ENCODE results near the gene TMBIM1. TPM values are rescaled to one million over a fixed set of nuclear protein-coding genes. Genes with fewer than 3 reads are reported as not detected.
"Not testable (repeated sequence)": the region's sequence is repeated elsewhere in the genome, so short reads cannot be mapped to it uniquely, and the experiment has no call there.

The TMBIM1 gene
- total RNA-seq, 1 experiment from 2014 or later, result 177 TPM

GRCh38 chr2:218320704-218321336, 28.5 kb upstream of the TMBIM1 start:
- DNase-seq (ENCODE audit: low read depth), result no peak
- in situ Hi-C loops (cut with HindIII; ENCODE audit: low pct_unique_long_range_greater_than_20kb, low sequenced_read_pairs), result no loop called here

GRCh38 chr2:218319813-218320365, 27.6 kb upstream of the TMBIM1 start:
- DNase-seq (ENCODE audit: low read depth), result no peak
- in situ Hi-C loops (cut with HindIII; ENCODE audit: low pct_unique_long_range_greater_than_20kb, low sequenced_read_pairs), result no loop called here

- DNase-seq (ENCODE audit: low read depth), result no peak
- in situ Hi-C loops (cut with HindIII; ENCODE audit: low pct_unique_long_range_greater_than_20kb, low sequenced_read_pairs), result no loop called here
These were observed 25.9 kb upstream of the TMBIM1 start for GRCh38 chr2:218318241-218318640.

DNA sequence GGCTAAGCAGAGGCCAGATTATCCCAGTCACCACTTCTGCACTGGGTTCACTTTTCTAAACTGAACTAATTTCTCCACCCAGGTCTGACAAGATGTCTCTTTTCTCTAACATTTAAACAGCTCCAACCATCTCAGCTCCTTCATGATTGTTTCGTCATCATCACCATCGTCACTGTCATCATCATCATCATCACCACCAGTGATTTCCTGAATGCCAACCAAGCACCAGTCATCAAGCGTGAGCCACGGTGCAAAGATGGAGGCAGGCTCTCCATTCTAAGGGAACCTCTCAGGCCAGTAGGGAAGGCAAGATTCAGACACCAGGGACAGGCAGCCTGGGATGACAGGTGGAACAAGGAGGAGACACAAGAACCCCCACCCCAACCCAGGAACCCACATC, 25.5 kb upstream of the TMBIM1 start:
- in situ Hi-C loops (cut with HindIII; ENCODE audit: low pct_unique_long_range_greater_than_20kb, low sequenced_read_pairs), result no loop called here
- DNase-seq (ENCODE audit: low read depth), result no peak

DNA sequence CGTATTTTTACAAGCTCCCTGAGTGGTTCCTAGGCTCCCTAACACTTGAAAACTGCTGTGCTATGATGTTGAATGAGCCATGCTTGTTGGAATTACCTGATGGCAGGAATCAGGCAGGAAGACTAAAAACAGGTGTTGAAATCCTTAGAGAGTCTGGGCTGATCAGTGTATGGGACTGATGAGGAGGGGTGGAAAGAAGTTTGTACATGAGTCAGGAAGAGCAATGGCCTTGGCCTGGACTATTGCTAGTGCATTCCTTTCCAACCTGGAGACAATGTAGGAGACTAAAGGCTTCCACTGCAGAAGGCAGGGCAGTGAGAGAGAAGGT, 25.0 kb upstream of the TMBIM1 start:
- in situ Hi-C loops (cut with HindIII; ENCODE audit: low pct_unique_long_range_greater_than_20kb, low sequenced_read_pairs), result no loop called here
- no peak for DNase-seq (ENCODE audit: low read depth)

- in situ Hi-C loops (cut with HindIII; ENCODE audit: low pct_unique_long_range_greater_than_20kb, low sequenced_read_pairs), result no loop called here
- DNase-seq (ENCODE audit: low read depth), result no peak
These were observed 23.1 kb upstream of the TMBIM1 start for GRCh38 chr2:218315397-218315796.

- DNase-seq (ENCODE audit: low read depth); in situ Hi-C loops (cut with HindIII; ENCODE audit: low pct_unique_long_range_greater_than_20kb, low sequenced_read_pairs): not testable (repeated sequence)
These were observed 22.5 kb upstream of the TMBIM1 start for GRCh38 chr2:218314764-218315163.

- no peak for DNase-seq (ENCODE audit: low read depth)
- in situ Hi-C loops (cut with HindIII; ENCODE audit: low pct_unique_long_range_greater_than_20kb, low sequenced_read_pairs), result no loop called here
These were observed 21.1 kb upstream of the TMBIM1 start for GRCh38 chr2:218313356-218313755.

GRCh38 chr2:218312267-218312756, 20.0 kb upstream of the TMBIM1 start:
- in situ Hi-C loops (cut with HindIII; ENCODE audit: low pct_unique_long_range_greater_than_20kb, low sequenced_read_pairs), result no loop called here
- no peak for DNase-seq (ENCODE audit: low read depth)

DNA sequence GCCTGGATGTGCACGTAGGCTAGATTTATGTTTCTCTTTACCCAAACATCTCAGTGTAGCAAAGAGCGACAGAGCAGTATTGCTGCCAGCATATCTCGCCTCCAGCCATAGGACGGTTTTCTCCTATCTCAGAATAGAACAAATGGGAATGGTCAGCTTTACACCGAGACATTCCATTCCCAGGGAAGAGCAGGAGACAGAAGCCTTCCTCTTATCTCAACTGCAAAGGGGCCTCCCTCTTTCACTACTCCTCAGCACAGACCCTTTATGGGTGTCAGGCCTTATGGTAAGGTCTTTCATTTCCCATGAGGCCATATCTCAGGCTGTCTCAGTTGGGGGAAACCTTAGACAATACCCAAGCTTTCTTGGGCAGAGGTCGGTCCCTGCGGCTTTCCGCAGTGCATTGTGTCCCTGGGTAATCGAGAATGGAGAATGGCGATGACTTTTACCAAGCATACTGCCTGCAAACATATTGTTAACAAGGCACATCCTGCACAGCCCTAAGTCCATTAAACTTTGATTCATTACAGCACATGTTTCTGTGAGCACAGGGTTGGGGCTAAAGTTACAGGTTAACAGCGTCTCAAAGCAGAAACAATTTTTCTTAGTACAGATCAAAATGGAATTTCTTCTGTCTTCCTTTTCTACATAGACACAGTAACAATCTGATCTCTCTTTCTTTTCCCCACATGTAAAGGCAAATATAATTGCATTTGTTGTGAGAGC, 19.4 kb upstream of the TMBIM1 start:
- in situ Hi-C loops (cut with HindIII; ENCODE audit: low pct_unique_long_range_greater_than_20kb, low sequenced_read_pairs); DNase-seq (ENCODE audit: low read depth): not testable (repeated sequence)

- no peak for DNase-seq (ENCODE audit: low read depth)
- in situ Hi-C loops (cut with HindIII; ENCODE audit: low pct_unique_long_range_greater_than_20kb, low sequenced_read_pairs), result no loop called here
These were observed 18.7 kb upstream of the TMBIM1 start for GRCh38 chr2:218310853-218311540.

GRCh38 chr2:218307415-218308090, 15.2 kb upstream of the TMBIM1 start:
- in situ Hi-C loops (cut with HindIII; ENCODE audit: low pct_unique_long_range_greater_than_20kb, low sequenced_read_pairs), result no loop called here
- no peak for DNase-seq (ENCODE audit: low read depth)

GRCh38 chr2:218306184-218306920, 14.0 kb upstream of the TMBIM1 start:
- no peak for DNase-seq (ENCODE audit: low read depth)
- in situ Hi-C loops (cut with HindIII; ENCODE audit: low pct_unique_long_range_greater_than_20kb, low sequenced_read_pairs), result no loop called here

DNA sequence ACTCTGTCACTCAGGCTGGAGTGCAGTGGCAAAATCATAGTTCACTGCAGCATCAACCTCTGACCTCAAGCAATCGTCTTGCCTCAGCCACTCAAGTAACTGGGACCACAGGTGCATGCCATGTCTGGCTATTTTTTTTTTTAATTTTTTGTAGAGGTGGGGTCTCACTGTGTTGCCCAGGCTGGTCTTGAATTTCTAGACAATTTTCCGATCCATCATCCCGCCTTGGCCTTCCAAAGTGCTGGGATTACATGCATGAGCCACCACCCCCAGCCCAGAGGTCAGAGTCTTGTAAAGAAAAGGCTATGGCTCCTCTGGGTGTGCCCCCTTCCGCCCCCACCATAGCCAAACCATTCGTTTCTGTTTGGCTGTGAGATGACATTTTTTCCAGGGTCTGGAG, 13.1 kb upstream of the TMBIM1 start:
- in situ Hi-C loops (cut with HindIII; ENCODE audit: low pct_unique_long_range_greater_than_20kb, low sequenced_read_pairs), result no loop called here
- no peak for DNase-seq (ENCODE audit: low read depth)

GRCh38 chr2:218301176-218301819, 9.0 kb upstream of the TMBIM1 start:
- in situ Hi-C loops (cut with HindIII; ENCODE audit: low pct_unique_long_range_greater_than_20kb, low sequenced_read_pairs), result no loop called here

DNA sequence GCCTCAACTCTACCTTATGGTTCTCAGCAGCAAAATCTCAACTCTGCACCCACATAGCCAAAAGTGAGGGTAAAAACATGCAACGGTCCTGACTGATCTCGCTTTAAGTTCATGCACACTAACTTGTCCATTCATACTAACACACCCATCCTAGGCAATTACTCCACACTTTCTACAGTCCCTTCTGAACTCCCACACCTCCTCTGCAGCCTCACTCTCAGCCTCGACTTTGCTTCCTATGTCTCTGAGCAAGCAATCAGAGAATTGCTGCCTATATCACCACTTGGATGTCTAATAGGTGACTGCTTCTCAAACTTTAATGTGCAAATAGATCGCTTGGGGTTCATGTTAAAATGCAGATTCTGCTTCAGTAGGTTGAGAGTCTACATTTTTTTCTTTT, 7.8 kb upstream of the TMBIM1 start:
- in situ Hi-C loops (cut with HindIII; ENCODE audit: low pct_unique_long_range_greater_than_20kb, low sequenced_read_pairs), result no loop called here

More at GRCh38 chr2:218301176-218301819, 9.0 kb upstream of the TMBIM1 start:
- peak; percentile 80 for DNase-seq (ENCODE audit: low read depth)

GRCh38 chr2:218298314-218298875, 6.1 kb upstream of the TMBIM1 start:
- in situ Hi-C loops (cut with HindIII; ENCODE audit: low pct_unique_long_range_greater_than_20kb, low sequenced_read_pairs), result no loop called here
- no peak for DNase-seq (ENCODE audit: low read depth)

More for the DNA sequence above, 7.8 kb upstream of the TMBIM1 start:
- DNase-seq (ENCODE audit: low read depth), result no peak

Data from Caki2 (cell line).